ENCODE data around the gene TAF15. TPM values are rescaled to one million over a fixed set of nuclear protein-coding genes. Genes with fewer than 3 reads are reported as not detected.

TAF15 gene
- total and polyA plus RNA-seq, 2 of the 13 experiments (the other 11 are each of a cell fraction or from before 2014, with no cell fraction given) = 25.2 to 26.5 TPM

- TF ChIP-seq ZBTB40 (IDR thresholded peaks at IDR 0.05) (no peak), ZBTB40 (CRISPR knock-in tag; IDR thresholded peaks at IDR 0.05) (no peak; the same call in 1 of the 2 replicates), SOX5 (CRISPR knock-in tag; IDR thresholded peaks at IDR 0.05; ENCODE audit: borderline replicate concordance) (peak; percentile 17; the same call in 1 of the 2 replicates), ZNF264 (CRISPR knock-in tag; IDR thresholded peaks at IDR 0.05) (no peak; the same call in 1 of the 2 replicates), ZNF891 (CRISPR knock-in tag; IDR thresholded peaks at IDR 0.05) (peak; percentile 69; the same call in 1 of the 2 replicates), ZNF768 (CRISPR knock-in tag; IDR thresholded peaks at IDR 0.05) (peak; percentile 64), CREB3 (CRISPR knock-in tag; IDR thresholded peaks at IDR 0.05) (no peak; the same call in 1 of the 2 replicates), ARNTL (CRISPR knock-in tag; IDR thresholded peaks at IDR 0.05) (no peak), ZNF567 (CRISPR knock-in tag; IDR thresholded peaks at IDR 0.05; ENCODE audit: borderline replicate concordance) (no peak), SSRP1 (CRISPR knock-in tag; IDR thresholded peaks at IDR 0.05) (no peak), ZMAT3 (CRISPR knock-in tag; conservative IDR thresholded peaks at IDR 0.05) (peak; percentile 52; the same call in 1 of the 2 replicates), ZNF761 (CRISPR knock-in tag; conservative IDR thresholded peaks at IDR 0.05) (no peak), U2AF2 (IDR thresholded peaks at IDR 0.05; ENCODE audit: low read depth, low read length) (no peak), YY1 (IDR thresholded peaks at IDR 0.05; ENCODE audit: insufficient read depth, insufficient replicate concordance, low read depth, low read length) (peak; percentile 92)
These were observed at the start of gene TAF15 (continued) for GRCh38 chr17:35808962-35809854.

Measured in HepG2 (cell line).